GM21367 (cell line): ENCODE results near the gene BLVRB.
"Not testable (repeated sequence)": the region's sequence is repeated elsewhere in the genome, so short reads cannot be mapped to it uniquely, and the experiment has no call there.

Source experiments
- ATAC-seq: cut with Tn5 transposase; IDR thresholded peaks from one replicate; pipeline ENCODE4 v1.9.1; 2021; ENCODE audit not compliant: unreplicated experiment

The BLVRB gene

GRCh38 chr19:40452016-40452415, 13.5 kb downstream of the BLVRB start:
- ATAC-seq, result no peak

DNA sequence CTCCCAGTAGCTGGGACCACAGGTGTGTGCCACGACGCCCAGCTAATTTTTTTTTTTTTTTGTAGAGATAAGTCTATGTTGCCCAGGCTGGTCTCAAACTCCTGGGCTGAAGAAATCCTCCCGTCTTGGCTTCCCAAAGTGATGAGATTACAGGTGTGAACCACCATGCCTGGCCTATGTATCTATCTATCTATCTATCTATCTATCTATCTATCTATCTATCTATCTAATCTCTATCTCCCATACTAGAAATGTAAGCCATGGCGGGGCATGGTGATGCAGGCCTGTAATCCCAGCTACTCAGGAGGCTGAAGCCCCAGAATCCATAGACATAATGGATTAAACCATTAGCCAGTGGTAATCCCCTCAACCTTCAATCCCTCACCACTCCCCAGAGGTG, 14.9 kb downstream of the BLVRB start:
- no peak for ATAC-seq

DNA sequence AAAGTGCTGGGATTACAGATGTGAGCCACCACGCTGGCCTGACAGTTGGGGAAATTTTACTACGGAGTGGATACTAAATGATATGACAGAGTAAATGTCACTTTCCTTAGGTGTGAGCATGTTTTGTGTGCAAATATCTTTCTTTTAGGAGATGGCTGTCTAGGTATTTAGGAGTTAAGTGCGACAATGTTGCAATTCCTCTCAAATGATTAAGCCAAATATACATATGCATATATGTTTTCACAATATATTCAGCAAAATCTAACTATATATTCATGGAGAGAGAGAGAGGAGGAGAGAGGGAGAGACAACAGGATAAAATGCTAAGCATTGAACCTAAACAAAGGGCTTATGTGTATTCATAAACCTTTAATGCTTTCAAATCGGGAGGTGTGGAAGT, 16.0 kb downstream of the BLVRB start:
- ATAC-seq, result no peak

DNA sequence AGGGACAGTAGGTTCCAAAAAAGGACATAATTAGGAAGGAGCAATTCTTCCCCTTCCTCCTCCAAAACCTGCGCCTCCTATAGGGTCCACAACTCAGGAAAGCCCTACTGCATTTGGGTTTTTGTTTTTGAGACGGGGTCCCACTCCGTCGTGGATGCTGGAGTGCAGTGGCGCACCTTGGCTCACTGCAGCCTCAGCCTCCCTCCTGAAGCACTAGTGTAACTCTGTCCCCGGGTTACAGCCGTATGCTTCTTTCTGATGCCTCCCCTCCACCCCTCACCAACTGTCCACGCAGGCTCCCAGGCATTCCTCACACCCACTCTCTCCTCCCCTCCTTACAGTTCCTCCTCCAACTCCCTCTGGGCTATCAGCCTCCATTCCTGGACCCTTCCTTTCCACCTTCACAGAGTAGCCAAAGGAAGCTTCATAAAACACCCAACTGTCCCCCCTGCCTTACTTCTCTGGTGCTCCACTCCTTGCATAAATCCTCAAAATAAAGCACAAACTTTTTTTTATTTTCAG, 19.2 kb downstream of the BLVRB start:
- ATAC-seq, result no peak

DNA sequence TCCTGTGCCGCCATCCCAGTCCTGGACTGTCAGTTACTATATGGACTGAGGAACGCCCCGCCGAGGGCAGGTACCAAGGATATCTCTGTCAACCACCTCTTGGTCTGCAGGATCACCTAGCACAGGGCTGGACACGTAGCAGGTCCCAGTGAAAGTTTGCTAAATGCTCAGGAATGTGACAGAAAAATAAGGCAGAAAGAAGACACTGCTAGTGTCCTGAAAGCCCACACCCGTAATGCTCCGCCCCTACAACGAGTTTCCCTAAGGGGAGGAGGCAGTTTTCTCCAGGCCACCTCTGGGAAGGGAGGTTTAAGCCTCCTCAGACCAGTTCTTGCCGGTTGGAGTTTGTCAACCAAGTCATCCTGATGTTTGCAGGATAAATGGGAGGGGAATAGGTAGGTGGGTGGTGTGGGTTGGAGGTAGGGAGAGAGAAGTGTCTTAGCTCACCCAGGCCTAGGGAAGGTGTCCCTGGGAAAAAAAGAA, 19.7 kb downstream of the BLVRB start:
- ATAC-seq, result no peak

DNA sequence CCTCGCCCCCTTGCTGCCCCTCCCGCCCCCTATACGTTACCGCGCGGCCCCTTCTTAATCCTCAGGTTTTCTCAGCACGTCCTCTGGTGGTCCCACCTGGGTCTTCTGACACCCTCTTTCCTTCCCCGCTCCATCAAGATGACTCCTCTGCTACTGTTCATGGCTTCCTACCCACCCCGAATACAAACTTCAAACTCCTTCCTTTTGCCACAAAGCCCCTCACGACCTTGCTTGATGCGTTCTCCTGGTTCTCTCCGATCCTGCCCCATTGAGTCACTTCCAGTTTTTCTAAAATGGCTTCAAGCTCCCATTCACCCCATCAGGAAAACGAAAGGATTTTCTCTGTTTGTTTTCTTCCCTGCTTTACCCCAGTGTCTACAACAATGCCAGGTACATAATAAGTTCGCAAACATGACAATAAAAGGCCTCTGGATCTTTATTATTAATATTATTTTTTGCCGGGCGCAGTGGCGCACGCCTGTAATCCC, 20.7 kb downstream of the BLVRB start:
- ATAC-seq, result no peak

- peak; percentile 50 for ATAC-seq
These were observed 21.3 kb downstream of the BLVRB start, which contains the start of gene SERTAD3 for GRCh38 chr19:40444000-40444824. SERTAD3 (minus strand) TSS chr19:40444335; CDS start chr19:40442080, 2,255 bp downstream.

- ATAC-seq, result peak; percentile 62
These were observed 22.2 kb downstream of the BLVRB start for GRCh38 chr19:40443131-40443999.

GRCh38 chr19:40442328-40443130, 23.0 kb downstream of the BLVRB start:
- no peak for ATAC-seq

DNA sequence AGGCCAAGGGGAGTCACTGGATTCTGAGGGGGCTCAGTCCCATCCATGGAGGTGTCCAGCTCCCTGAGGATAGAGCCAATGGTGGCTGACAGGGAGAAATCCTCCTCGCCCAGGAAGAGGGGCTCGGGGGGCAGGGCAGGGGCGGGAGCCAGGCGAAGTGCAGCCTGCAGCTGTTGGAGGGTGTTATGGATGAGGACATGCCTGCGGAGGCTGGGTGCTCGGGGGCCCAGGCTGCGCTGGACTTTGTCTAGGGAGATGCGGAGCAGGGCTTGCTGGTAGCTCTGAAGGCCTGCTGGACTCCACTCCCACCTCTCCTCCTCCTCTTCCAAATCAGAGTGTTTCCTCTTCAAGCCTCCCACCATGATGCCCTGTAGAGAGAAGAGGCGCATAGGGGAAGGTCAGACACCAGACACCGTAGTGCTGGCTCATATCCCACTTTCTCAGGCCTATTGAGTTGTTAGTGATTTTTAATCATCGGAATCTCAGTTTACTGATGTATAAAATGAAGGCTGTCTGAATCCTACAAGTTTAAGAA, 23.8 kb downstream of the BLVRB start:
- ATAC-seq, result no peak

DNA sequence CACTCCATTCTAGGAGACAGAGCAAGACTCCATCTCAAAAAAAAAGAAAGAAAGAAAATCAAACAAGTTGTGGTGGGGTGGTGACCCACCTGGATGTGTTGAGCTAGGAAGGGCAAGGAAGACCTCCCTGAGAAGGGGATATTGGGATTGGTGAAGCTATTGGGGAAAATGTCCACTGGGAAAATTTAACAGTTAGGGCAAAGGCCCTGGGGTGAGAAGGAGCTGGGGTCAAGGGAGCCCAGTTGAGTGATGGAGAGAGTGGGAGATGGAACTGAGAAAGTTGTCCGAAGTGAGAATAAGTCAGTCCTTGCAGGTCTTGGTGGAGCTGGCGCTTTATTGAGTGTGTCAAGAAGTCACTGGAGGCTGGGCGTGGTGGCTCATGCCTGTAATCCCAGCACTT, 27.3 kb downstream of the BLVRB start:
- no peak for ATAC-seq

GRCh38 chr19:40433391-40434216, 31.9 kb downstream of the BLVRB start:
- ATAC-seq, result peak; percentile 46

DNA sequence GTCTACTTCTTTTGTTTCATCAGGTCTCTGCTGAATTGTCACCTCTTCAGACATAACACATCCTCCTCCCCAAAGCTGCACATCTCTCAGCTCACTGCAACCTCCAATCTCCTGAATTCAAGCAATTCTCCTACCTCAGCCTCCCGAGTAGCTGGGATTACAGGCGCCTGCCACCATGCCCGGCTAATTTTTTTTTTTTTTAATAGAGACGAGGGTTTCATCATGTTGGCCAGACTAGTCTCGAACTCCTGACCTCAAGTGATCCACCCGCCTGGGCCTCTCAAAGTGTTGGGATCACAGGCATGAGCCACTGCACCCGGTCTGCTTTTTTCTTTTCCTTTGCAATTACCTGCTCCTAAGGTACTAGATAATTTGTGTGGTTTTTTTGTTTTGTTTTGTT, 32.8 kb downstream of the BLVRB start:
- not testable (repeated sequence) for ATAC-seq

DNA sequence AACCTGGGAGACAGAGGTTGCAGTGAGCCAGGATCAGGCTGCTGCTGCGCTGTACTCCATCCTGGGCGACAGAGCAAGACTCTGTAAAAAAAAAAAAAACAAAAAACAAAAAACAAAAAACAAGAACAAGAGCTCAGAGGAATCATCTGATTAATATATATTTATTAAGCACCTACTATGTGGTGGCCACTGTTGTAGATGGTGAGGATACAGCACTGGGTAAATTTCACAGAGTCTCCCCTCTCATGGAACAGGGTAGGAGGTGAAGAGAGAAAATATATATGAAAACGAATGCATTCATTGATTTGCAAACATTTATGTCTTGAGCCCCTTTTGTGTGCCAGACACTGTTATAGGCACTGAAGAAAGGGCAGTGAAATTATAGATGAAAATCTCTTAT, 33.8 kb downstream of the BLVRB start:
- ATAC-seq, result no peak

GRCh38 chr19:40430242-40430641, 35.3 kb downstream of the BLVRB start:
- not testable (repeated sequence) for ATAC-seq

- not testable (repeated sequence) for ATAC-seq
These were observed 37.3 kb downstream of the BLVRB start for GRCh38 chr19:40428197-40428596.

- peak; percentile 66 for ATAC-seq
These were observed 39.9 kb downstream of the BLVRB start, which contains the start of gene SERTAD1 for GRCh38 chr19:40425450-40426287. SERTAD1 (minus strand) TSS chr19:40425992; CDS start chr19:40423546, 2,446 bp downstream.
